ENCODE measurements around the gene CCL4. TPM values are rescaled to one million over a fixed set of nuclear protein-coding genes. Genes with fewer than 3 reads are reported as not detected.

Gene CCL4
- total and polyA plus RNA-seq, 2 donors (not counting 1 experiment from before 2014, with no cell fraction given), result 3.5 to 7.6 TPM

DNA sequence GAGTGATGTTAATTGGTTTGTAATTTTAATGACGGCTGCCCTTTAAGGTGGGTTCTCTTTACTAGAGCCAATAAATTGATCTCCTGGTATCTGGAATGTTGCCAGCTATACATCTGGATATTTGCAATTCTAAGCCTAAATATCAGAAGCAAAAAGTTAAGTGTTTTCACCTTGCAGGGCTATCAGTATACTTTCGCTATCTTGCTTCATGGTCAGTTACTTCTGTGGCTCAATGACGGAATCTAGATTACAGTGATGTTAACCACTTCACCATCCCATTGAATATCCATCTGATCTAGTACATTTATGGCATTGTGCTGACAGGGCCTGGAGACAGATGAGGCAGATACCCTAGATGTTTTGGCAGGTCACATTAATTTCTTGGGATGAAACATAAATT, 28.3 kb downstream of the CCL4 start:
- Histone ChIP-seq H3K9me3 (ENCODE audit: control extremely low read depth in 1 of 3, control insufficient read depth in 2 of 3, insufficient read depth in 1 of 3, low read length in 2 of 3) (peaks cover 0 to 5% (median 2%) of the 10 kb centered on the region in 3 donors), H3K4me1 (ENCODE audit: control insufficient read depth in 2 of 2, insufficient read depth in 2 of 2, low read length in 2 of 2) (peaks cover 95 to 97% of the 10 kb centered on the region in 2 donors), H3K4me2 (replicated peaks; ENCODE audit: low read depth, low read length, poor library complexity, severe bottlenecking) (peak overlapping the region; percentile 53), H3K27me3 (replicated peaks in 1 of 4; ENCODE audit: control extremely low read depth in 1 of 4, control insufficient read depth in 3 of 4, insufficient read depth in 4 of 4, low read length in 3 of 4) (no peaks in the 10 kb centered on the region), H3K4me3 (ENCODE audit: control extremely low read depth in 1 of 5, extremely low read depth in 1 of 5, insufficient read depth in 1 of 5, low read depth in 2 of 5, low read length in 4 of 5) (no peak overlapping the region), H3K36me3 (replicated peaks in 1 of 2; ENCODE audit: control extremely low read depth in 1 of 2, control insufficient read depth in 1 of 2, extremely low read depth in 1 of 2, insufficient read depth in 2 of 2, low read length in 1 of 2) (no peaks in the 10 kb centered on the region), H3K27ac (ENCODE audit: low read length in 2 of 2) (peak overlapping the region; percentile 61 to 76), H3K79me2 (ENCODE audit: control insufficient read depth, insufficient read depth, low read length) (no peaks in the 10 kb centered on the region), H4K20me1 (ENCODE audit: control insufficient read depth, insufficient read depth, low read length, poor library complexity, severe bottlenecking) (no peaks in the 10 kb centered on the region), H2AFZ (ENCODE audit: insufficient read depth, low read depth, low read length, poor library complexity, severe bottlenecking) (no peak overlapping the region), H3K9ac (ENCODE audit: low read length) (no peak overlapping the region)
- no peak for ATAC-seq (ENCODE audit: low read depth)
- Mint-ChIP-seq H3K4me1 (peaks cover 89% of the 10 kb centered on the region), H3K4me3 (peak overlapping the region; percentile 49), H3K27me3 (no peaks in the 10 kb centered on the region), H3K9me3 (ENCODE audit: insufficient read depth) (no peaks in the 10 kb centered on the region), H3K27ac (no peak overlapping the region)
- DNase-seq, result no peak
- ChIA-PET POLR2A (interaction anchor here (0.6 to 0.7 kb wide), 2 partner anchors 29 to 153 kb away, joined by 3 to 4 read pairs; partner anchors contain the start of gene CCL4), CTCF (interaction anchor here (1.0 to 6.6 kb wide), 6 partner anchors 15 to 351 kb away, joined by 3 to 71 read pairs (median 6); no protein-coding TSS in a partner anchor)
- no CpG with 5 or more reads among the region's 3 CpGs for WGBS (ENCODE audit: insufficient coverage)
- TF ChIP-seq EZH2 (IDR thresholded peaks at IDR 0.05; ENCODE audit: borderline replicate concordance, insufficient read depth, low read depth, low read length, poor library complexity, severe bottlenecking), result no peak
- TF ChIP-seq, protein P1, sequence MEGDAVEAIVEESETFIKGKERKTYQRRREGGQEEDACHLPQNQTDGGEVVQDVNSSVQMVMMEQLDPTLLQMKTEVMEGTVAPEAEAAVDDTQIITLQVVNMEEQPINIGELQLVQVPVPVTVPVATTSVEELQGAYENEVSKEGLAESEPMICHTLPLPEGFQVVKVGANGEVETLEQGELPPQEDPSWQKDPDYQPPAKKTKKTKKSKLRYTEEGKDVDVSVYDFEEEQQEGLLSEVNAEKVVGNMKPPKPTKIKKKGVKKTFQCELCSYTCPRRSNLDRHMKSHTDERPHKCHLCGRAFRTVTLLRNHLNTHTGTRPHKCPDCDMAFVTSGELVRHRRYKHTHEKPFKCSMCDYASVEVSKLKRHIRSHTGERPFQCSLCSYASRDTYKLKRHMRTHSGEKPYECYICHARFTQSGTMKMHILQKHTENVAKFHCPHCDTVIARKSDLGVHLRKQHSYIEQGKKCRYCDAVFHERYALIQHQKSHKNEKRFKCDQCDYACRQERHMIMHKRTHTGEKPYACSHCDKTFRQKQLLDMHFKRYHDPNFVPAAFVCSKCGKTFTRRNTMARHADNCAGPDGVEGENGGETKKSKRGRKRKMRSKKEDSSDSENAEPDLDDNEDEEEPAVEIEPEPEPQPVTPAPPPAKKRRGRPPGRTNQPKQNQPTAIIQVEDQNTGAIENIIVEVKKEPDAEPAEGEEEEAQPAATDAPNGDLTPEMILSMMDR (IDR thresholded peaks at IDR 0.05), result no peak
- intact Hi-C loops (cut with micrococcal nuclease), result loop anchor here (5.0 kb wide), 1 partner anchor 155 kb away; no protein-coding TSS in a partner anchor

- TF ChIP-seq, protein P1 (IDR thresholded peaks at IDR 0.05), result no peak
- no peak for TF ChIP-seq EZH2 (IDR thresholded peaks at IDR 0.05; ENCODE audit: borderline replicate concordance, insufficient read depth, low read depth, low read length, poor library complexity, severe bottlenecking)
- H3K4me1 Mint-ChIP-seq, result peaks cover 89% of the 10 kb centered on the region
- peak; percentile 64 for ATAC-seq (ENCODE audit: low read depth)
These were observed 28.8 kb downstream of the CCL4 start for GRCh38 chr17:36132421-36132831.

More at GRCh38 chr17:36132421-36132831, 28.8 kb downstream of the CCL4 start:
- Mint-ChIP-seq H3K27me3 (no peaks in the 10 kb centered on the region), H3K27ac (peak overlapping the region; percentile 76), H3K9me3 (ENCODE audit: insufficient read depth) (no peaks in the 10 kb centered on the region), H3K4me3 (peak overlapping the region; percentile 51)
- ChIA-PET POLR2A (interaction anchor here (0.6 to 0.7 kb wide), 2 partner anchors 29 to 154 kb away, joined by 3 to 4 read pairs; partner anchors contain the start of gene CCL4), CTCF (interaction anchor here (1.0 to 6.6 kb wide), 8 partner anchors 15 to 350 kb away, joined by 3 to 71 read pairs (median 6); partner anchors contain the start of gene CCL16)
- H3K36me3 ChIP-seq (replicated peaks in 1 of 2; ENCODE audit: control extremely low read depth in 1 of 2, control insufficient read depth in 1 of 2, extremely low read depth in 1 of 2, insufficient read depth in 2 of 2, low read length in 1 of 2), result no peaks in the 10 kb centered on the region
- H3K9me3 ChIP-seq (ENCODE audit: control extremely low read depth in 1 of 3, control insufficient read depth in 2 of 3, insufficient read depth in 1 of 3, low read length in 2 of 3), result peaks cover 0 to 2% (median 0%) of the 10 kb centered on the region in 3 donors
- H3K4me1 ChIP-seq (ENCODE audit: control insufficient read depth in 2 of 2, insufficient read depth in 2 of 2, low read length in 2 of 2), result peaks cover 95 to 97% of the 10 kb centered on the region in 2 donors
- WGBS (ENCODE audit: insufficient coverage), result no CpG with 5 or more reads among the region's 2 CpGs
- peak overlapping the region; percentile 53 for H3K4me2 ChIP-seq (replicated peaks; ENCODE audit: low read depth, low read length, poor library complexity, severe bottlenecking)
- DNase-seq, result peak; percentile 72
- H3K79me2 ChIP-seq (ENCODE audit: control insufficient read depth, insufficient read depth, low read length), result no peaks in the 10 kb centered on the region
- H3K4me3 ChIP-seq (ENCODE audit: control extremely low read depth in 1 of 5, extremely low read depth in 1 of 5, insufficient read depth in 1 of 5, low read depth in 2 of 5, low read length in 4 of 5), result peak overlapping the region in 2 of 5 experiments; percentile 1 to 12
- H3K27me3 ChIP-seq (replicated peaks in 1 of 4; ENCODE audit: control extremely low read depth in 1 of 4, control insufficient read depth in 3 of 4, insufficient read depth in 4 of 4, low read length in 3 of 4), result no peaks in the 10 kb centered on the region
- H4K20me1 ChIP-seq (ENCODE audit: control insufficient read depth, insufficient read depth, low read length, poor library complexity, severe bottlenecking), result no peaks in the 10 kb centered on the region
- no peak overlapping the region for H3K9ac ChIP-seq (ENCODE audit: low read length)
- H2AFZ ChIP-seq (ENCODE audit: insufficient read depth, low read depth, low read length, poor library complexity, severe bottlenecking), result no peak overlapping the region
- intact Hi-C loops (cut with micrococcal nuclease), result loop anchor here (5.0 kb wide), 1 partner anchor 155 kb away; no protein-coding TSS in a partner anchor
- H3K27ac ChIP-seq (ENCODE audit: low read length in 2 of 2), result peak overlapping the region; percentile 61 to 76
